Heart right ventricle (tissue), 16 donors: ENCODE results near the gene ADA. TPM values are rescaled to one million over a fixed set of nuclear protein-coding genes. Genes with fewer than 3 reads are reported as not detected.

Experiments
- ATAC-seq, 8 donors: fragments of 200-7000 bp; cut with Tn5 transposase; one replicate each; pipeline ENCODE4 v1.9.1; 2020; ENCODE audit warnings: mild to moderate bottlenecking in 8 of 8, moderate library complexity in 8 of 8, moderate number of reproducible peaks in 1 of 8
- DNase-seq, 2 donors: peaks; one replicate each; pipeline ENCODE4 v3.0.0-alpha.2; 2020
- H3K27ac ChIP-seq, 10 donors: fragments of 200-600 bp; sonication (generic) in 2 of 10; one replicate each; pipeline versions ENCODE4 v1.5.0 to v1.8.0; 2020 to 2022; ENCODE audit warnings: mild to moderate bottlenecking in 3 of 10
- H3K27me3 ChIP-seq, 7 donors: fragments of 200-600 bp; one replicate each; pipeline ENCODE4 v1.8.0; 2021 to 2022; ENCODE audit warnings: mild to moderate bottlenecking in 2 of 7
- H3K36me3 ChIP-seq, 9 donors: fragments of 200-600 bp; sonication (generic) in 1 of 9; one replicate each; pipeline versions ENCODE4 v1.5.0 to v1.8.0; 2020 to 2022; ENCODE audit warnings: mild to moderate bottlenecking in 2 of 9
- H3K4me1 ChIP-seq, 9 donors: fragments of 200-600 bp; sonication (generic) in 1 of 9; one replicate each; pipeline versions ENCODE4 v1.5.0 to v1.8.0; 2020 to 2022; ENCODE audit warnings: mild to moderate bottlenecking in 4 of 9
- H3K4me3 ChIP-seq, 10 donors: fragments of 200-600 bp; sonication (generic) in 2 of 10; one replicate each; pipeline versions ENCODE4 v1.5.0 to v1.8.0; 2020 to 2022; ENCODE audit warnings: mild to moderate bottlenecking in 7 of 10, moderate library complexity in 2 of 10
- H3K9me3 ChIP-seq, 11 donors: fragments of 200-600 bp in 10 of 11; sonication (generic) in 2 of 11; one replicate each; pipeline versions ENCODE4 v1.5.0 to v1.8.0; 2013 to 2022; ENCODE audit warnings: mild to moderate bottlenecking in 2 of 11, control low read depth in 1 of 11, moderate library complexity in 1 of 11
- CTCF ChIP-seq, 9 donors: fragments of 200-600 bp; sonication (generic) in 2 of 9; IDR thresholded peaks; one replicate each; pipeline versions ENCODE4 v1.5.0 to v1.8.0; 2021 to 2022; ENCODE audit warnings: antibody characterized with exemption in 9 of 9, mild to moderate bottlenecking in 5 of 9, moderate library complexity in 1 of 9
- WGBS, 2 donors: extraction: QIAGEN DNeasy Blood & Tissue Kit; methylation state at CpG; one replicate each; pipeline ENCODE4 v1.1.7; 2013; ENCODE audit warnings: inconsistent platforms in 1 of 2; 5-methylcytosine and 5-hydroxymethylcytosine counted together
- intact Hi-C, 10 donors: fragments of 100-400 bp; cut with DNase I; formaldehyde crosslinking; loops; one replicate each; pipeline versions ENCODE4 v1.11.1 to v1.14.2; 2022
- polyA plus RNA-seq, 2 donors: library from polyadenylated mRNA; stranded (reverse); fragments of 200-250 nt; gene quantifications; one replicate each; pipeline ENCODE4 v1.2.3, GENCODE V29; 2013
- total RNA-seq, 10 donors: library from RNA; stranded (reverse); fragmentation: NEBNext Ultra II Directional in 3 of 10; extraction: Animal tissue kit (Norgen Biotek cat#: 25700) in 3 of 10; gene quantifications; one replicate each; pipeline versions ENCODE4 v1.2.1 to v1.2.4, GENCODE V29; 2021 to 2023
- donor health status: Arrhythmogenic right ventricular cardiomyopathy.
- donor health status: ischemic (EF 13 %, LVEDD 7.1; RV severe dilation, severe dysfunction).
- donor health status: healthy with polysubstance abuse.
- donor health status: DM: no; HTN: yes; CAD: no.
- donor health status: DM: no; HTN: no; CAD: no.
- donor health status: ischemic (EF 25% LVEDD 6.9; RV normal size, moderate dysfunction).
- donor health status: ischemic (EF 25% LVEDD 5.7; RV mildly dilated, moderate dysfunction).
- donor health status: healthy.
- donor health status: DM: yes; HTN: yes; CAD: no.
- donor health status: Ischemic cardiomyopathy.
- donor health status: ischemic (EF 35%, LVEDD 5.7; RV mildly dilated, moderate dysfunction).
- donor health status: nonischemic (EF 11% LVEDD 7.7; RV severe dilation, severe dysfunction).
- donor health status: DM: yes; HTN: yes; CAD: no.
- donor health status: PGD.
- donor health status: ischemic (EF 29% LVEDD 5.4; RV normal size, mild dysfunction).
- donor health status: nonischemic (EF 23%, LVEDD 6.1; RV moderate dilation, normal function).

ADA gene
- total and polyA plus RNA-seq, 12 donors = 1.6 to 18.3 (median 5.1) TPM

DNA sequence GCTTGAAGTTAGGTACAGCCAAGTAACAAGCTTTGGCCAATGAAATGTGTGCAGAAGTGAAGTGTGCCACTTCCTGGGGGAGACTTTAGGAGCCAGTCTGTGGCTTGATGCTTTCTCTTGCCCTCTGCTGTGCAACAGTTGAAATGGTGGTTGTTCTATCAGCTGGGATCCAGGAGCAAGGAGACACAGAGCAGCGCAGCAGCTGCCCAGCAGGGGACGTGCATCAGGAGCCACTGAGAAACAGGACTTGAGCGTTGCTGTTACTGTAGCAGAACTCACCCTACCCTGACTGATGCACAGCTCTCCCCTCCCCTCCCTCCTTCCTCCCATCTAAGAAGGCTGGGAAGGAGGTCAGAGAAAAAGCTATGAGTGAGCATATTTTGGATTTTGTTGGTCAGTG is 44.8 kb upstream of the ADA start:
- peak overlapping the region in 3 of 10 donors; percentile 23 to 88 (median 81) for H3K27ac ChIP-seq
- 92 to 96% methylated on average over 3 of the region's 3 CpGs for WGBS, 2 donors
- peaks cover 0 to 10% (median 0%) of the 10 kb centered on the region in 11 donors for H3K9me3 ChIP-seq
- no peak overlapping the region for H3K4me3 ChIP-seq
- no peak for TF ChIP-seq CTCF (IDR thresholded peaks at IDR 0.05)
- H3K27me3 ChIP-seq = no peaks in the 10 kb centered on the region
- H3K36me3 ChIP-seq = no peaks in the 10 kb centered on the region
- ATAC-seq (no peak), DNase-seq (no peak)
- intact Hi-C loops = no loop called here
- H3K4me1 ChIP-seq = peaks cover 9 to 57% (median 39%) of the 10 kb centered on the region in 9 donors

DNA sequence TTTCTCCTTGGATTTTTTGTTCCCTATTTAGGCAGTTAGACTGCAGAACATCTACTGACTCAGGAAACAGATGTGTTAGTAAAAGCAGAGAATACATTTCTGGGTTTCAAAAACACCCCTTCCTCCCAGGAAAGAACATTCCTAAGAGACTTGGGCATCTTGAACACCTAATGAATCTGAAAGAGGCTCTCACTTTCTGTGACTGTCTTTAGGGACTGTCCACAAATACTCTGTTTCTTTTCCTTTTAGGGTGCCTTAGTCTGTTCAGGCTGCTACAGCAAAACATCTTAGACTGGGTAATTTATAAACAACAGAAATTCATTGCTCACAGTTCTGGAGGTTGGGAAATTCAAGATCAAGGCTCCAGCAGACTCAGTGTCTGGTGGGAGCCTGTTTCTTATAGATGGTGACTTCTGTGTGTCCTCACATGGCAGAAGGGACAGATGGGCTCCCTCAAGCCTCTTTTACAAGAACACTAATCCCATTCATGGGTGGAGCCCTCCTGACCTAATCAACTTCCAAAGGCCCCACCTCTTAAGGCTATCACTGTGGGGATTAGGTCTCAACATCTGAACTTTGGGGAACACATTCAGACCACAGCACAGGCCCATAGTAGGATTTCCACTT is 44.3 kb upstream of the ADA start:
- no peak overlapping the region for H3K4me3 ChIP-seq
- no peak for DNase-seq
- intact Hi-C loops = no loop called here
- peak overlapping the region in 7 of 10 donors; percentile 5 to 88 (median 31) for H3K27ac ChIP-seq
- H3K36me3 ChIP-seq = no peaks in the 10 kb centered on the region
- no peak for ATAC-seq
- no peaks in the 10 kb centered on the region for H3K27me3 ChIP-seq
- H3K4me1 ChIP-seq = peaks cover 13 to 57% (median 38%) of the 10 kb centered on the region in 9 donors
- TF ChIP-seq CTCF (IDR thresholded peaks at IDR 0.05) = no peak
- H3K9me3 ChIP-seq = peaks cover 0 to 10% (median 0%) of the 10 kb centered on the region in 11 donors

DNA sequence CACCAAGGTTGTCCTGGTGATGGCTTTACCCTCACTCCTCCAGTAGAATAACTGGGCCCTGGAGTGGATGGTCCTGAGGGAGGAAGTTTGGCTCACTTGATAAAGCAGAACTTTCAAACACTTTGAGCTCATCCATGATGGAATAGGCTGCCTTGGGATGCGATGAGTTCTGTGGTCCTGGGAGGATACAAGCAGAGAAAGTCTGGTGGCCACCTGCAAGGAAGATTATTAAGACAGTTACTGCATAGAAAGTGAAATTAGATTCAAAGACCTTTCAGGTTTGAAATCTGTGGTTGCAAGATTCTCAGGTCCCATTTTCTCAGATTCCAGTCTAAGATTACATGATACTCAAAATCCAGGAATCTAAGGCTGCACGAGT is 43.8 kb upstream of the ADA start:
- WGBS, 2 donors = 47 to 69% methylated on average over 2 of the region's 2 CpGs
- H3K27me3 ChIP-seq = no peaks in the 10 kb centered on the region
- intact Hi-C loops = no loop called here
- peaks cover 15 to 57% (median 42%) of the 10 kb centered on the region in 9 donors for H3K4me1 ChIP-seq
- no peaks in the 10 kb centered on the region for H3K36me3 ChIP-seq
- no peak overlapping the region for H3K4me3 ChIP-seq
- H3K27ac ChIP-seq = peak overlapping the region in 8 of 10 donors; percentile 5 to 88 (median 56)
- DNase-seq (no peak), ATAC-seq (no peak)
- TF ChIP-seq CTCF (IDR thresholded peaks at IDR 0.05) = no peak
- peaks cover 0 to 10% (median 0%) of the 10 kb centered on the region in 11 donors for H3K9me3 ChIP-seq

GRCh38 chr20:44694159-44694558 is 42.7 kb upstream of the ADA start:
- no peak for TF ChIP-seq CTCF (IDR thresholded peaks at IDR 0.05)
- Histone ChIP-seq H3K9me3 (peaks cover 0 to 10% (median 0%) of the 10 kb centered on the region in 11 donors), H3K4me3 (no peak overlapping the region), H3K4me1 (peaks cover 15 to 61% (median 42%) of the 10 kb centered on the region in 9 donors), H3K27me3 (no peaks in the 10 kb centered on the region), H3K27ac (peak overlapping the region in 7 of 10 donors; percentile 22 to 88 (median 67)), H3K36me3 (no peaks in the 10 kb centered on the region)
- ATAC-seq = no peak
- WGBS, 2 donors = 93% methylated on average over 4 of the region's 4 CpGs
- no peak for DNase-seq
- intact Hi-C loops = no loop called here
